Inferior parietal cortex (tissue), 1 donor: ENCODE measurements around the gene TNFAIP3.
"Not testable (repeated sequence)": the region's sequence is repeated elsewhere in the genome, so short reads cannot be mapped to it uniquely, and the experiment has no call there.

Experiments used
- DNase-seq: peaks from one replicate; pipeline ENCODE4 v3.0.0-alpha.2; 2016; ENCODE audit errors: extremely low spot score

TNFAIP3 gene

GRCh38 chr6:137878029-137878428 lies 11.0 kb downstream of the TNFAIP3 start:
- no peak for DNase-seq

DNA sequence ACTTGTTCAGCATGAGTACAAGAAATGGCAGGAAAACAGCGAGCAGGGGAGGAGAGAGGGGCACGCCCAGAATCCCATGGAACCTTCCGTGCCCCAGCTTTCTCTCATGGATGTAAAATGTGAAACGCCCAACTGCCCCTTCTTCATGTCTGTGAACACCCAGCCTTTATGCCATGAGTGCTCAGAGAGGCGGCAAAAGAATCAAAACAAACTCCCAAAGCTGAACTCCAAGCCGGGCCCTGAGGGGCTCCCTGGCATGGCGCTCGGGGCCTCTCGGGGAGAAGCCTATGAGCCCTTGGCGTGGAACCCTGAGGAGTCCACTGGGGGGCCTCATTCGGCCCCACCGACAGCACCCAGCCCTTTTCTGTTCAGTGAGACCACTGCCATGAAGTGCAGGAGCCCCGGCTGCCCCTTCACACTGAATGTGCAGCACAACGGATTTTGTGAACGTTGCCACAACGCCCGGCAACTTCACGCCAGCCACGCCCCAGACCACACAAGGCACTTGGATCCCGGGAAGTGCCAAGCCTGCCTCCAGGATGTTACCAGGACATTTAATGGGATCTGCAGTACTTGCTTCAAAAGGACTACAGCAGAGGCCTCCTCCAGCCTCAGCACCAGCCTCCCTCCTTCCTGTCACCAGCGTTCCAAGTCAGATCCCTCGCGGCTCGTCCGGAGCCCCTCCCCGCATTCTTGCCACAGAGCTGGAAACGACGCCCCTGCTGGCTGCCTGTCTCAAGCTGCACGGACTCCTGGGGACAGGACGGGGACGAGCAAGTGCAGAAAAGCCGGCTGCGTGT lies 11.6 kb downstream of the TNFAIP3 start:
- no peak for DNase-seq

DNA sequence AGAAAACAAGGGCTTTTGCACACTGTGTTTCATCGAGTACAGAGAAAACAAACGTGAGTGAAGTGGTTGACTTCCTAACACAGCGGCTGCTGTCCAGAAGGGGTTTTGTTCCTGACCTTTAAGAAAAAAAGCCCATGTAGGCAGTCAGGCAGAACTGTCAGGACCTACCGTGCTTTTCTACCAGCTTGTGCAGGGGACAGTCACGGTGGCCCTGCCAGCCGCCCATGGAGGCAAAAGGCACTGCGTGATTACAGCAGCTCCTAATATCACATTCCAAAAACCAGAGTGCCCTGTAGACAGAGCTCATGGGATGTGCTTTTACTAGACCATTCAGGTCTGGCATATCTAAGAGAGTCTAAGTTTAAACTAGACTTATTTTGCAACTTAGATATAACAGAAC lies 12.2 kb downstream of the TNFAIP3 start:
- no peak for DNase-seq

- no peak for DNase-seq
Observed at GRCh38 chr6:137879885-137880745, 13.1 kb downstream of the TNFAIP3 start.

- no peak for DNase-seq
Observed at GRCh38 chr6:137880746-137881521, 13.9 kb downstream of the TNFAIP3 start.

DNA sequence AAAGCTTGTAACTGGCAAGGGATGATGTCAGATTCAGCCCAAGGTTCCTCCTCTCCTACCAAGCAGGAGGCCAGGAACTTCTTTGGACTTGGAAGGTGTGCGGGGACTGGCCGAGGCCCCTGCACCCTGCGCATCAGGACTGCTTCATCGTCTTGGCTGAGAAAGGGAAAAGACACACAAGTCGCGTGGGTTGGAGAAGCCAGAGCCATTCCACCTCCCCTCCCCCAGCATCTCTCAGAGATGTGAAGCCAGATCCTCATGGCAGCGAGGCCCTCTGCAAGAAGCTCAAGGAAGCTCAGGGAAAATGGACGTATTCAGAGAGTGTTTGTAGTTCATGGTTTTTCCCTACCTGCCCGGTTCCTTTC lies 14.4 kb downstream of the TNFAIP3 start:
- no peak for DNase-seq

GRCh38 chr6:137882225-137882961 lies 15.3 kb downstream of the TNFAIP3 start:
- no peak for DNase-seq

DNA sequence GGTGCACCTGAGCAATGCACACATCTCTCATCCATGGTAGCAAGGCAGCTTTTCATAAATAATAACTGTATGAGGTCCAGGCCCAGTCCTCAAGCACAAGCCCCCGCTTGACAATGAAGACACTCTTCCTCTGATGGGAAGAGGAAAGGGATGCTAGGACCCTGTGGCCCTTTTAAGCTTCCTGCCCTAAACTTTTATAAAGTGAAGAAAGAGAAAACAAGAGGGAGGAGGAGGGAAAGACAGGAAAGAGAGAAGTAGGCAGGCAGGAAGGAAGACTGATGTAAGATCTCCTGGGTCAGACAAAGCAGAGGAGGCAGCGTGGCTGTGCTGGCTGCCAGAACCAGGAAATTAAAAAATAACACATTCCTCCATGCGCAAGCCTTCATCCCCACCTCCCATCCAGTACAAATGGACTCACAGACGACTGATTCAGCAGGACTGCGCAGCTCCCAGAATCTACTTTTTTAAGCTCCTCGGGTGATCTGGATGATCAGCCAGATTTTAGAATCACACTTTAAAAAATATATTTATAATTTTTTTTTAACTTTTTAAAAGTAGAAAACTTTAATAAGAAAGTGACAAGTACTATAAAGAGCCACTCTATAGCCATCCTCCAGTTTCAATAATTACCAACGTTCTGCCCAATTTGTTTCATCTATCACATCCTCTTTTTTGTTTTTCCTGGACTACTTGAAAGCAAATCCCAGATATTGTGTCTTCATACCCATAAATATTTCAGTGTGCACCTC lies 16.5 kb downstream of the TNFAIP3 start:
- no peak for DNase-seq

- DNase-seq: no peak
Observed at GRCh38 chr6:137884149-137884909, 17.3 kb downstream of the TNFAIP3 start.

DNA sequence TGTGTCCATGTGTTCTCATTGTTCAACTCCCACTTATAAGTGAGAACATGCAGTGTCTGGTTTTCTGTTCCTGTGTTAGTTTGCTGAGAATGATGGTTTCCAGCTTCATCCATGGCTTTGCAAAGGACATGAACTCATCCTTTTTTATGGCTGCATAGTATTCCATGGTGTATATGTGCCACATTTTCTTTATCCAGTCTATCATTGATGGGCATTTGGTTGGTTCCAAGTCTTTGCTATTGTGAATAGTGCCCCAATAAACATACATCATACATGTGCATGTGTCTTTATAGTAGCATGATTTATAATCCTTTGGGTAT lies 17.8 kb downstream of the TNFAIP3 start:
- not testable (repeated sequence) for DNase-seq

DNA sequence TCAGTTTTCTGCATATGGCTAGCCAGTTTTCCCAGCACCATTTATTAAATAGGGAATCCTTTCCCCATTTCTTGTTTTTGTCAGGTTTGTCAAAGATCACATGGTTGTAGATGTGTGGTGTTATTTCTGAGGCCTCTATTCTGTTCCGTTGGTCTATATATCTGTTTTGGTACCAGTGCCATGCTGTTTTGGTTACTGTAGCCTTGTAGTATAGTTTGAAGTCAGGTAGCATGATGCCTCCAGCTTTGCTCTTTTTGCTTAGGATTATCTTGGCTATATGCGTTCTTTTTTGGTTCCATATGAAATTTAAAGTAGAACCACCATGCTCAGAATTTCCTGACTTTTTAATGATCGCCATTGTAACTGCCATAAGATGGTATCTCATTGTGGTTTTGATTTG lies 19.2 kb downstream of the TNFAIP3 start:
- DNase-seq: not testable (repeated sequence)

GRCh38 chr6:137890983-137891537 lies 24.0 kb downstream of the TNFAIP3 start:
- no peak for DNase-seq

- no peak for DNase-seq
Observed at GRCh38 chr6:137892271-137892708, 25.2 kb downstream of the TNFAIP3 start.

DNA sequence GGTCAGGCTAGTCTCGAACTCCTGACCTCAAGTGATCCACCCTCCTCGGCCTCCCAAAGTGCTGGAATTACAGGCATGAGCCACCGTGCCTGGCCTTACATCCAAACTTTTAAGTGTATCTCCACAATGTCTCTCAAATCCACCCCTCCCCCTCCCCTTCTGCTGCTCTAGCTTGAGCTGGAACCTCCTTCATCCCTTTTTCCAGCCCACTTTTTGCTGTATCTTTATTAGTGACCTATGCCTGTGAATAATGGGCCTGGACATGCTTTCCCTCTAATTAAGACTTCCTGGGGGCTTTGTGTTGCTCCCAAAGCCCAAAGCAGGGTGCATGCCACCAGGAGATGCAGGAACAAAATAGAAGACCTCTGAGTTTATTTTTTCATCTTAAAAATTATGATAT lies 26.1 kb downstream of the TNFAIP3 start:
- no peak for DNase-seq

DNA sequence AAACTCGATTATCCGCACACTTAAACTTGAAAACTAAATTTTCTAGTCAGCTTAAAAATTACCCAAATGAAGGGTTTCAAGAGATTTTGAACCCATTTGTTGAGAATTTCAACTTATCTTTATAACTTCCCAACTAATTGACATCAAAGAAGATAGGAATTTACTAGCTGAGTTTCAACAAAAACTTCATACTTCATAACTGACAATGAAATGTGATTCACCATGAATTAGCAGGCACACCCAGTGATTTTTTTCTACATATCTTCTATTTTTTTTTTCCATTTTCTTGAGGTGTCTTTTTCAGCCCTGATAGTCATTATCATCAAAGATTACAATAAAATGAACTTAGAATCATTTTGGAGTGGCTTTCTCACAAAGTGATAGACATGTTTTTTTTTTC lies 26.7 kb downstream of the TNFAIP3 start:
- DNase-seq: no peak

GRCh38 chr6:137894378-137894777 lies 27.3 kb downstream of the TNFAIP3 start:
- DNase-seq: not testable (repeated sequence)

DNA sequence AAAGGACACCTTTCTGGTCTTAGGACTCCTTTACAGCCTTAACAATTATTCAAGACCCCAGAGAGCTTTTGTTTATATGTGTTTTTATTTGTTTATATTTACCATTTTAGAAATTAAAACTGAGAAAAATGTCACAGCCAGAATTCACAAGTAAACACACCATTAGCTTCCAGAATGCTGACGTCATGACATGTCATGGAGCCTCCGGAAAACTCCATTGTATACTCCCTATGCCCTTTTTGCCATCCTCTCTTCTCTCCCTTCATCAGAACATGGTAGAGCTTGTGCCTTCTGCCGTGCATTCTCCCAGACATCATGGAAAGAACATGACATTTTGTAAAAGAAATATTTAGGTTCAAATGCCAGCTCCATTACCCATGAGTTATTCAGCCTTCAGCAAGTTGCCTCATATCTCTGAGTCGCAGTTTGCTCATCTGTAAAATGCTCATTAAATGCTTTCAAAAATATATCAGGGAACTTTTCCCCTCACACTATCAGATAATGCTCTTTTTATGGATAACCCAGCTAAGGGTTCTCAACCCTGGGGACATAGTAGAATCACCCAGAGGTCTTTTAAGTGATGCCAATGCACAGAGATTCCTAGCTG lies 27.8 kb downstream of the TNFAIP3 start:
- DNase-seq: no peak

DNA sequence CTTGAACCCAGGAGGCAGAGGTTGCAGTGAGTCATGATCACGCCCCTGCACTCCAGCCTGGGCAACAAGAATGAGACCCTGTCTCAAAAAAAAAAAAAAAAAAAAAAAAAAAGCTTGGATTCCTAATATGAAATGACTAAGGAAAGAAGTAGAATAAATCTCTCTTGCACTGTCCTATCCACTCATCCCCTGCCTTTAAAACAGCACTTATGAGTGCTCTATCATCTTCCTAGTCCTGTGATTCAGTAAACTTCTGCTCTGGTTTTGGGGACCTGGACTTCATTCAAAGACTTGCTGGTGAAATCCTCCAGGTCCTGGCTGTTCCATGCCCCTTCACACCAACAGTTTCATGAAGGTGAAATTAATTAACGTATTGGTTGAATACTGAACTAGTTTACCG lies 29.6 kb downstream of the TNFAIP3 start:
- DNase-seq: no peak

- no peak for DNase-seq
Observed at GRCh38 chr6:137900815-137901214, 33.8 kb downstream of the TNFAIP3 start.
